Measurements from ENCODE around the gene CDH4. TPM values are rescaled to one million over a fixed set of nuclear protein-coding genes. Genes with fewer than 3 reads are reported as not detected.

The CDH4 gene
- polyA plus RNA-seq, 1 donor (not counting 4 experiments of a cell fraction or from before 2014, with no cell fraction given), result 2.2 TPM

GRCh38 chr20:61919239-61919638 lies 667.2 kb downstream of the CDH4 start:
- dilution Hi-C loops (cut with MboI; ENCODE audit: extremely low pct_ligation_motif_present, low sequenced_read_pairs), result no loop called here
- no peak for FAIRE-seq

GRCh38 chr20:61919675-61920365 lies 667.8 kb downstream of the CDH4 start:
- Histone ChIP-seq H3K4me2 (ENCODE audit: control insufficient read depth, extremely low read depth, insufficient read depth, low read depth, low read length) (no peak overlapping the region), H3K4me3 (ENCODE audit: control insufficient read depth in 2 of 3, extremely low read depth in 1 of 3, insufficient read depth in 2 of 3, low read depth in 1 of 3, low read length in 3 of 3) (no peak overlapping the region), H3K9me1 (ENCODE audit: control insufficient read depth, extremely low read depth, insufficient read depth, low read length) (no peaks in the 10 kb centered on the region), H3K27me3 (ENCODE audit: control insufficient read depth, extremely low read depth, insufficient read depth, low read length) (no peaks in the 10 kb centered on the region), H3K4me1 (ENCODE audit: control insufficient read depth, extremely low read depth, insufficient read depth, low read length) (no peaks in the 10 kb centered on the region), H3K9ac (ENCODE audit: control insufficient read depth, extremely low read depth, insufficient read depth, low read length) (no peak overlapping the region), H2AFZ (ENCODE audit: control insufficient read depth, low read length) (no peak overlapping the region), H3K79me2 (ENCODE audit: control insufficient read depth, insufficient read depth, low read length) (no peaks in the 10 kb centered on the region), H3K27ac (ENCODE audit: control insufficient read depth, insufficient read depth, low read length) (no peak overlapping the region), H3K9me3 (ENCODE audit: control insufficient read depth, low read depth, low read length) (peaks cover 8% of the 10 kb centered on the region), H3K36me3 (ENCODE audit: control insufficient read depth in 2 of 2, extremely low read depth in 1 of 2, insufficient read depth in 2 of 2, low read length in 2 of 2) (no peaks in the 10 kb centered on the region), H4K20me1 (ENCODE audit: control insufficient read depth, extremely low read depth, insufficient read depth, low read length) (peaks cover 3% of the 10 kb centered on the region)
- no peak for TF ChIP-seq EZH2 (IDR thresholded peaks at IDR 0.05; ENCODE audit: low read length)
- no peak for TF ChIP-seq CTCF (optimal IDR thresholded peaks at IDR 0.05 in 1 of 3, IDR thresholded peaks at IDR 0.05 in 1 of 3, conservative IDR thresholded peaks at IDR 0.05 in 1 of 3; ENCODE audit: extremely low read depth in 1 of 3, insufficient read depth in 2 of 3, low read length in 3 of 3)
- peak; percentile 46 for FAIRE-seq
- DNase-seq (ENCODE audit: low read depth, low spot score), result no peak
- dilution Hi-C loops (cut with MboI; ENCODE audit: extremely low pct_ligation_motif_present, low sequenced_read_pairs), result no loop called here

More at GRCh38 chr20:61919239-61919638, 667.2 kb downstream of the CDH4 start:
- H3K9ac ChIP-seq (ENCODE audit: control insufficient read depth, extremely low read depth, insufficient read depth, low read length), result no peak overlapping the region
- no peaks in the 10 kb centered on the region for H3K9me1 ChIP-seq (ENCODE audit: control insufficient read depth, extremely low read depth, insufficient read depth, low read length)
- TF ChIP-seq EZH2 (IDR thresholded peaks at IDR 0.05; ENCODE audit: low read length) (no peak), CTCF (optimal IDR thresholded peaks at IDR 0.05 in 1 of 3, IDR thresholded peaks at IDR 0.05 in 1 of 3, conservative IDR thresholded peaks at IDR 0.05 in 1 of 3; ENCODE audit: extremely low read depth in 1 of 3, insufficient read depth in 2 of 3, low read length in 3 of 3) (no peak)
- no peak for DNase-seq (ENCODE audit: low read depth, low spot score)
- no peak overlapping the region for H3K4me3 ChIP-seq (ENCODE audit: control insufficient read depth in 2 of 3, extremely low read depth in 1 of 3, insufficient read depth in 2 of 3, low read depth in 1 of 3, low read length in 3 of 3)
- peaks cover 3% of the 10 kb centered on the region for H4K20me1 ChIP-seq (ENCODE audit: control insufficient read depth, extremely low read depth, insufficient read depth, low read length)
- no peak overlapping the region for H3K27ac ChIP-seq (ENCODE audit: control insufficient read depth, insufficient read depth, low read length)
- no peaks in the 10 kb centered on the region for H3K4me1 ChIP-seq (ENCODE audit: control insufficient read depth, extremely low read depth, insufficient read depth, low read length)
- peaks cover 8% of the 10 kb centered on the region for H3K9me3 ChIP-seq (ENCODE audit: control insufficient read depth, low read depth, low read length)
- no peaks in the 10 kb centered on the region for H3K36me3 ChIP-seq (ENCODE audit: control insufficient read depth in 2 of 2, extremely low read depth in 1 of 2, insufficient read depth in 2 of 2, low read length in 2 of 2)
- no peaks in the 10 kb centered on the region for H3K79me2 ChIP-seq (ENCODE audit: control insufficient read depth, insufficient read depth, low read length)
- H3K4me2 ChIP-seq (ENCODE audit: control insufficient read depth, extremely low read depth, insufficient read depth, low read depth, low read length), result no peak overlapping the region
- H2AFZ ChIP-seq (ENCODE audit: control insufficient read depth, low read length), result no peak overlapping the region
- H3K27me3 ChIP-seq (ENCODE audit: control insufficient read depth, extremely low read depth, insufficient read depth, low read length), result no peaks in the 10 kb centered on the region

All from keratinocyte (primary cell).